GM12872 (cell line): ENCODE data around the gene DAZ2.
"Not testable (repeated sequence)": the region's sequence is repeated elsewhere in the genome, so short reads cannot be mapped to it uniquely, and the experiment has no call there.

ENCODE experiments used
- TF ChIP-seq, protein P1 (sequence below): IDR thresholded peaks from 3 replicates; pipeline ENCODE4 v1.5.1; 2011; ENCODE audit warnings: low read depth, mild to moderate bottlenecking, low read length, moderate library complexity; ENCODE audit not compliant: insufficient read depth

The DAZ2 gene, protein sequence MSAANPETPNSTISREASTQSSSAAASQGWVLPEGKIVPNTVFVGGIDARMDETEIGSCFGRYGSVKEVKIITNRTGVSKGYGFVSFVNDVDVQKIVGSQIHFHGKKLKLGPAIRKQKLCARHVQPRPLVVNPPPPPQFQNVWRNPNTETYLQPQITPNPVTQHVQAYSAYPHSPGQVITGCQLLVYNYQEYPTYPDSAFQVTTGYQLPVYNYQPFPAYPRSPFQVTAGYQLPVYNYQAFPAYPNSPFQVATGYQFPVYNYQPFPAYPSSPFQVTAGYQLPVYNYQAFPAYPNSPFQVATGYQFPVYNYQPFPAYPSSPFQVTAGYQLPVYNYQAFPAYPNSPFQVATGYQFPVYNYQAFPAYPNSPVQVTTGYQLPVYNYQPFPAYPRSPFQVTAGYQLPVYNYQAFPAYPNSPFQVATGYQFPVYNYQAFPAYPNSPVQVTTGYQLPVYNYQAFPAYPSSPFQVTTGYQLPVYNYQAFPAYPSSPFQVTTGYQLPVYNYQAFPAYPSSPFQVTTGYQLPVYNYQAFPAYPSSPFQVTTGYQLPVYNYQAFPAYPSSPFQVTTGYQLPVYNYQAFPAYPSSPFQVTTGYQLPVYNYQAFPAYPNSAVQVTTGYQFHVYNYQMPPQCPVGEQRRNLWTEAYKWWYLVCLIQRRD

DNA sequence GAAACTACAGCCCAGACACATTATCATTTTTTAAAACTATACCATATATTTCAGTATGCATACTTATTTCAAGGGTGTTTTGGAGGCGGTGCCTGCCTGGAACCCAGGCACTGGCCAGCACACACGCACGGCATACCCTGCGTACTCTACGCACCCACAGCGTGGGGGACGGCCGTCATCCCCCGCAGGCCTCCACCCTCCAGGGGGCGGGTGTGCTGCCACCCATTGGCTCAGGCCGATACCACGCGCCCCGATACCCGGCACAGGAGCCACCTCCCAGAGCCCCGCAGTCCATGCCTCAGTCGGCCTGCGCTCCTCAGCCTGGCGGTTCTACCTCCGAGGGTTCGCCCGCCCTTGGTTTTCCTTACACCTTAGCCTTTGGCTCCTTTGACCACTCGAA lies at the start of gene DAZ2:
DAZ2 (plus strand) TSS at position 301 of the 400 bp plus-strand sequence. CDS start 208 bp downstream, outside the sequence.
- TF ChIP-seq, protein P1, sequence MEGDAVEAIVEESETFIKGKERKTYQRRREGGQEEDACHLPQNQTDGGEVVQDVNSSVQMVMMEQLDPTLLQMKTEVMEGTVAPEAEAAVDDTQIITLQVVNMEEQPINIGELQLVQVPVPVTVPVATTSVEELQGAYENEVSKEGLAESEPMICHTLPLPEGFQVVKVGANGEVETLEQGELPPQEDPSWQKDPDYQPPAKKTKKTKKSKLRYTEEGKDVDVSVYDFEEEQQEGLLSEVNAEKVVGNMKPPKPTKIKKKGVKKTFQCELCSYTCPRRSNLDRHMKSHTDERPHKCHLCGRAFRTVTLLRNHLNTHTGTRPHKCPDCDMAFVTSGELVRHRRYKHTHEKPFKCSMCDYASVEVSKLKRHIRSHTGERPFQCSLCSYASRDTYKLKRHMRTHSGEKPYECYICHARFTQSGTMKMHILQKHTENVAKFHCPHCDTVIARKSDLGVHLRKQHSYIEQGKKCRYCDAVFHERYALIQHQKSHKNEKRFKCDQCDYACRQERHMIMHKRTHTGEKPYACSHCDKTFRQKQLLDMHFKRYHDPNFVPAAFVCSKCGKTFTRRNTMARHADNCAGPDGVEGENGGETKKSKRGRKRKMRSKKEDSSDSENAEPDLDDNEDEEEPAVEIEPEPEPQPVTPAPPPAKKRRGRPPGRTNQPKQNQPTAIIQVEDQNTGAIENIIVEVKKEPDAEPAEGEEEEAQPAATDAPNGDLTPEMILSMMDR = not testable (repeated sequence)

DNA sequence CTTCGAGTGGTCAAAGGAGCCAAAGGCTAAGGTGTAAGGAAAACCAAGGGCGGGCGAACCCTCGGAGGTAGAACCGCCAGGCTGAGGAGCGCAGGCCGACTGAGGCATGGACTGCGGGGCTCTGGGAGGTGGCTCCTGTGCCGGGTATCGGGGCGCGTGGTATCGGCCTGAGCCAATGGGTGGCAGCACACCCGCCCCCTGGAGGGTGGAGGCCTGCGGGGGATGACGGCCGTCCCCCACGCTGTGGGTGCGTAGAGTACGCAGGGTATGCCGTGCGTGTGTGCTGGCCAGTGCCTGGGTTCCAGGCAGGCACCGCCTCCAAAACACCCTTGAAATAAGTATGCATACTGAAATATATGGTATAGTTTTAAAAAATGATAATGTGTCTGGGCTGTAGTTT lies 20.4 kb upstream of the DAZ2 start, which contains the start of gene DAZ1:
DAZ1 (minus strand) TSS at position 101 of the 400 bp plus-strand sequence. CDS start 208 bp downstream, outside the sequence.
- TF ChIP-seq, protein P1 = not testable (repeated sequence)
